RWPE2 (cell line): Measurements from ENCODE around the gene GZMB.

Experiments
- ATAC-seq: fragments of 200-7000 bp; cut with Tn5 transposase; 3 replicates; pipeline ENCODE4 v1.9.1; 2021; ENCODE audit warnings: low read depth
- DNase-seq: peaks from one replicate; pipeline ENCODE4 v3.0.0-alpha.2; 2020; ENCODE audit warnings: low spot score
- H3K27ac ChIP-seq: fragments of 450-650 bp; 2 replicates; pipeline ENCODE4 v1.5.1; 2017; ENCODE audit warnings: mild to moderate bottlenecking; ENCODE audit not compliant: poor library complexity, severe bottlenecking
- H3K27me3 ChIP-seq: fragments of 250-450 bp; sonication (Bioruptor Pico); 2 replicates; pipeline ENCODE4 v1.5.1; 2021; ENCODE audit warnings: mild to moderate bottlenecking, moderate library complexity; ENCODE audit not compliant: insufficient read depth, poor library complexity, severe bottlenecking
- H3K36me3 ChIP-seq: fragments of 250-450 bp; sonication (Bioruptor Pico); 2 replicates; pipeline ENCODE4 v1.5.1; 2020; ENCODE audit warnings: low read depth, mild to moderate bottlenecking, moderate library complexity
- H3K4me1 ChIP-seq: fragments of 250-450 bp; sonication (Bioruptor Pico); 2 replicates; pipeline ENCODE4 v1.5.1; 2021; ENCODE audit warnings: mild to moderate bottlenecking, moderate library complexity; ENCODE audit not compliant: insufficient read depth, poor library complexity, severe bottlenecking
- H3K4me3 ChIP-seq: fragments of 250-450 bp; sonication (Bioruptor Pico); 2 replicates; pipeline ENCODE4 v1.5.1; 2021; ENCODE audit warnings: mild to moderate bottlenecking, moderate library complexity; ENCODE audit not compliant: severe bottlenecking
- H3K9me3 ChIP-seq: fragments of 250-450 bp; sonication (Bioruptor Pico); 2 replicates; pipeline ENCODE4 v1.5.1; 2021; ENCODE audit warnings: mild to moderate bottlenecking, moderate library complexity; ENCODE audit not compliant: severe bottlenecking
- TF ChIP-seq, protein P1 (sequence below): fragments of 450-650 bp; IDR thresholded peaks from one replicate; pipeline ENCODE4 v1.5.1; 2017; ENCODE audit warnings: mild to moderate bottlenecking, moderate library complexity; ENCODE audit not compliant: poor library complexity, severe bottlenecking

The GZMB gene

DNA sequence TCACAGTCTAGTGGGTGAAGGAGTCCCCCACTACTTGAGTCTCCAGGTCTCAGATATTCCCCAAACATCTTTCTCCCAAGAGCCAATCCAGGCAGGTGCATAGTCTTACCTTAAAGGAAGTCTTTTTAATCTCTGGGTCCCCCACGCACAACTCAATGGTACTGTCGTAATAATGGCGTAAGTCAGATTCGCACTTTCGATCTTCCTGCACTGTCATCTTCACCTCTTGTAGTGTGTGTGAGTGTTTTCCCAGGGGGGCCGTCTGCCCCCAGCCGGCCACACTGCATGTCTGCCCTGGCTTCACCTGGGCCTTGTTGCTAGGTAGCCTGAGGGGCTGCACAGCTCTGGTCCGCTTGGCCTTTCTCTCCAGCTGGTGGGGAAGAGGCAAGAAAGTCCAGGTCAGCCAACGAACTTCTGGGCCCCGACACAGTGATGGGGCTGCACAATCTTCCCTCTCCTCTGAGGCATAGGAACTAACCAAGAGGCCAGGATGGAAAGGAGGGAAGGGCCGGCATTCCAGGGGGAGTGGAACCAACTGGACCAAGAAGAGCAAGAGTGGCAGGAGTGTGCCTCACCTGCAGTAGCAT, 2.1 kb downstream of the GZMB start:
- TF ChIP-seq, protein P1, sequence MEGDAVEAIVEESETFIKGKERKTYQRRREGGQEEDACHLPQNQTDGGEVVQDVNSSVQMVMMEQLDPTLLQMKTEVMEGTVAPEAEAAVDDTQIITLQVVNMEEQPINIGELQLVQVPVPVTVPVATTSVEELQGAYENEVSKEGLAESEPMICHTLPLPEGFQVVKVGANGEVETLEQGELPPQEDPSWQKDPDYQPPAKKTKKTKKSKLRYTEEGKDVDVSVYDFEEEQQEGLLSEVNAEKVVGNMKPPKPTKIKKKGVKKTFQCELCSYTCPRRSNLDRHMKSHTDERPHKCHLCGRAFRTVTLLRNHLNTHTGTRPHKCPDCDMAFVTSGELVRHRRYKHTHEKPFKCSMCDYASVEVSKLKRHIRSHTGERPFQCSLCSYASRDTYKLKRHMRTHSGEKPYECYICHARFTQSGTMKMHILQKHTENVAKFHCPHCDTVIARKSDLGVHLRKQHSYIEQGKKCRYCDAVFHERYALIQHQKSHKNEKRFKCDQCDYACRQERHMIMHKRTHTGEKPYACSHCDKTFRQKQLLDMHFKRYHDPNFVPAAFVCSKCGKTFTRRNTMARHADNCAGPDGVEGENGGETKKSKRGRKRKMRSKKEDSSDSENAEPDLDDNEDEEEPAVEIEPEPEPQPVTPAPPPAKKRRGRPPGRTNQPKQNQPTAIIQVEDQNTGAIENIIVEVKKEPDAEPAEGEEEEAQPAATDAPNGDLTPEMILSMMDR: no peak
- H3K9me3 ChIP-seq: no peaks in the 10 kb centered on the region
- ATAC-seq: no peak

DNA sequence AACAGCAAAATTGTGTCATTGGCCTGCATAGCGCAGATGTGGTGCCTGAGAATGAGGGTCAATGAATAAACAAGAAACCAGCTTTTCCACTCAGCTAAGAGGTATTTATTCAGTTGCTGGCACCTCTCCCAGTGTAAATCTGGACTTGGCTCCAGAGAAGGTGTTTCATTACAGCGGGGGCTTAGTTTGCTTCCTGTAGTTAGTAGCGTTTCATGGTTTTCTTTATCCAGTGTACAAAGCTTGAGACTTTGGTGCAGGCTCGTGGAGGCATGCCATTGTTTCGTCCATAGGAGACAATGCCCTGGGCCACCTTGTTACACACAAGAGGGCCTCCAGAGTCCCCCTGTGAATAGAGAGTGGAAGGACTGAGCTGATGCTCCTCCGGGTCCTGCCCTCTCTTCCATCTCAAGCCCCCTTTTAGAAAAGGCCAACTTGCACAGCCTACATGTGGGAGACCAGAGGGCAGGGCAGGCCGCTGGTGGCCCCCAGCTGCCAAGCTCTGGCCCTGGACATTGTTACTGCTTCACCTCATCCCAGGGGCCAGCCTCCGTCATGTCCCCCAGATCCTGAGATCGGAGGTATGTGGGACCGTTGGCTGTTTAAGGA, 3.0 kb downstream of the GZMB start:
- ATAC-seq (peak; percentile 95), DNase-seq (no peak)
- peak overlapping the region; percentile 24 for H3K27ac ChIP-seq
- H3K36me3 ChIP-seq: no peaks in the 10 kb centered on the region
- no peaks in the 10 kb centered on the region for H3K9me3 ChIP-seq
- no peak overlapping the region for H3K4me3 ChIP-seq
- TF ChIP-seq, protein P1: no peak
- peaks cover 11% of the 10 kb centered on the region for H3K4me1 ChIP-seq
- H3K27me3 ChIP-seq: no peaks in the 10 kb centered on the region

More for the DNA sequence above, 2.1 kb downstream of the GZMB start:
- H3K4me1 ChIP-seq: peaks cover 11% of the 10 kb centered on the region
- H3K36me3 ChIP-seq: no peaks in the 10 kb centered on the region
- no peak overlapping the region for H3K4me3 ChIP-seq
- no peaks in the 10 kb centered on the region for H3K27me3 ChIP-seq
- no peak for DNase-seq
- no peak overlapping the region for H3K27ac ChIP-seq

DNA sequence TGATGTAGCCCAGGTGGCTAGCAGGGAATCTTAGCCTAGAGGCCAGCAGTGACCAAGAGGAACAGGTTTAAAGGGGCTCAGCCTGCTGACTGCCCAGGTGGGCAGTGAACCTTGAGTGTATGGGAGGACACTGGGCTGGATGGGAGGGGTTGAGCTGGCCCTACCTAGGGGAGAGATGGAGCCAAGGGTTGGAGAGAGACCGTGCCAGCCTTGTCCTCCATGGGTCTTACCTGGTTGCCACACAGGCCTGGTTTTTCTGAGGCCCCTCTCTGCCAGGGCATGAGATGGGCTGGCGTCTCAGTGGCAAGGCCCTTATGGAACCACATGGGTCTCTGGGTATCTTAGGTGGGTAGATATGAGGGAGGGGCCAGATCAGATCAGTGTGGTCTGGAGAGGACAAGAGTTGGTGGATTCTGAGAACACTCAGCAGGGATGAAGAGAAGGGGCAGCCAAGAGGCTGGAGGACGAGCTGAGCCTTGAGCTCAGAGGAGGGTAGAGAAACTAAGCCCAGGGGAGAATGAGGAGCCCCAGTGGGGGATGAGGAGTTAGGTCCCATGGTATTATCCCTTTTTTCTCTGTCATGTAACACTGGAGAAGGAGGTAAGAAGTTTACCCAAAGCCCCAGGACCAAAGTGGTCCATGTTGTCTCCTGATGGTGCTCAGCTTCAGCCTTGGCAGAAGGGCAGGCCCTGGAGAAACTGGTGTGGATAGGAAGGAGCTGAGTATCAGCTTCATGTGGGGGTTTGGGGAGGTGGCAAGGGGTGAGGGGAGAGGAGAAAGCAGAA, 3.7 kb downstream of the GZMB start:
- Histone ChIP-seq H3K27ac (peak overlapping the region; percentile 24), H3K4me3 (no peak overlapping the region), H3K36me3 (no peaks in the 10 kb centered on the region), H3K4me1 (peaks cover 11% of the 10 kb centered on the region), H3K27me3 (no peaks in the 10 kb centered on the region), H3K9me3 (no peaks in the 10 kb centered on the region)
- TF ChIP-seq, protein P1: no peak
- DNase-seq (no peak), ATAC-seq (no peak)

DNA sequence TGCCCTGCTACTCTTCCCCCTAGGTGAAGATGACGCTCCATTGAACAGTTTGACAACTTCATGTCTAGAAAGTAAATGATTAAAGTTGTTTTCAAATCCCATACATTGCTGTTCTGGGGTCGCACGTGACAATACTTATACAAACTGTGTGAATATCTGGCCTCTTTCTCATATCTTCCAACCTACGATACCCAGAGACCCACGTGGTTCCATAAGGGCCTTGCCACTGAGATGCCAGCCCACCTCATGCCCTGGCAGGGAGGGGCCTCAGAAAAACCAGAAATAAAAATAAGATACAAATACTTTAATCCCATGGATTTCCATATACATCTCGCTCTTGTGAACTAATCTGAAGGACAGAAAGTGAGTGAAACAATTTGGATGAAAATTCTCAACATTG, 4.5 kb downstream of the GZMB start:
- no peak overlapping the region for H3K4me3 ChIP-seq
- ATAC-seq: no peak
- TF ChIP-seq, protein P1: no peak
- H3K4me1 ChIP-seq: peaks cover 11% of the 10 kb centered on the region
- no peak for DNase-seq
- H3K27me3 ChIP-seq: no peaks in the 10 kb centered on the region
- no peak overlapping the region for H3K27ac ChIP-seq
- no peaks in the 10 kb centered on the region for H3K36me3 ChIP-seq
- no peaks in the 10 kb centered on the region for H3K9me3 ChIP-seq
